ENCODE results near the gene PRR20G. TPM values are rescaled to one million over a fixed set of nuclear protein-coding genes. Genes with fewer than 3 reads are reported as not detected.
A peak's percentile ranks its signal among the peaks of the same experiment; 100 is the strongest.

PRR20G gene
- polyA plus RNA-seq, 3 donors: not detected

- Mint-ChIP-seq H3K4me3 (no peak overlapping the region), H3K27me3 (ENCODE audit: low read depth in 3 of 3) (peaks cover 2 to 4% (median 3%) of the 10 kb centered on the region in 3 donors), H3K36me3 (no peaks in the 10 kb centered on the region), H3K27ac (peak overlapping the region in 1 of 7 donors; percentile 19), H3K9me3 (peaks cover 2 to 26% (median 13%) of the 10 kb centered on the region in 7 donors), H3K4me1 (peaks cover 8% of the 10 kb centered on the region)
- no peak for DNase-seq
- peaks cover 6 to 19% of the 10 kb centered on the region in 2 donors for H3K9me3 ChIP-seq (replicated peaks in 1 of 2; ENCODE audit: control insufficient read depth in 1 of 2, insufficient read depth in 1 of 2, low read length in 2 of 2)
- TF ChIP-seq CTCF (IDR thresholded peaks at IDR 0.05): no peak
- no peaks in the 10 kb centered on the region for H3K27me3 ChIP-seq (ENCODE audit: control insufficient read depth in 2 of 2, insufficient read depth in 2 of 2, low read length in 2 of 2)
- H3K4me2 ChIP-seq (replicated peaks; ENCODE audit: extremely low read depth, low read length, poor library complexity, severe bottlenecking): no peak overlapping the region
- H4K20me1 ChIP-seq (ENCODE audit: insufficient read depth, low read length): no peaks in the 10 kb centered on the region
- 87% methylated on average over 12 of the region's 12 CpGs for WGBS (ENCODE audit: insufficient coverage)
- H3K36me3 ChIP-seq (replicated peaks in 1 of 2; ENCODE audit: control insufficient read depth in 1 of 2, insufficient read depth in 2 of 2, low read length in 2 of 2): no peaks in the 10 kb centered on the region
- no peak overlapping the region for H3K9ac ChIP-seq (ENCODE audit: insufficient read depth, low read length, poor library complexity, severe bottlenecking)
- H3K79me2 ChIP-seq (ENCODE audit: insufficient read depth, low read length): no peaks in the 10 kb centered on the region
- H3K4me1 ChIP-seq (ENCODE audit: control insufficient read depth in 1 of 2, insufficient read depth in 2 of 2, low read length in 2 of 2): peaks cover 0 to 4% of the 10 kb centered on the region in 2 donors
- no peak overlapping the region for H2AFZ ChIP-seq (ENCODE audit: insufficient read depth, low read depth, low read length, poor library complexity, severe bottlenecking)
- intact Hi-C loops (cut with micrococcal nuclease): no loop called here
- H3K4me3 ChIP-seq (replicated peaks in 1 of 3; ENCODE audit: low read depth in 2 of 3, low read length in 3 of 3): no peak overlapping the region
- no peak overlapping the region for H3K27ac ChIP-seq (ENCODE audit: low read depth in 1 of 2, low read length in 2 of 2)
Measured at GRCh38 chr3:127284258-127284657, 3.6 kb downstream of the PRR20G start.

GRCh38 chr3:127277561-127277960 is 10.3 kb downstream of the PRR20G start:
- no peak overlapping the region for H3K27ac ChIP-seq (ENCODE audit: low read depth in 1 of 2, low read length in 2 of 2)
- no peaks in the 10 kb centered on the region for H4K20me1 ChIP-seq (ENCODE audit: insufficient read depth, low read length)
- Mint-ChIP-seq H3K9me3 (peaks cover 13 to 33% (median 26%) of the 10 kb centered on the region in 7 donors), H3K4me3 (no peak overlapping the region), H3K27me3 (ENCODE audit: low read depth in 3 of 3) (peaks cover 0 to 10% (median 7%) of the 10 kb centered on the region in 3 donors), H3K4me1 (no peaks in the 10 kb centered on the region), H3K36me3 (no peaks in the 10 kb centered on the region), H3K27ac (peak overlapping the region in 1 of 7 donors; percentile 3)
- intact Hi-C loops (cut with micrococcal nuclease): loop anchor here in 1 of 2 donors (10.0 kb wide), 1 partner anchor 47 kb away; no protein-coding TSS in a partner anchor
- TF ChIP-seq CTCF (IDR thresholded peaks at IDR 0.05): no peak
- no peak overlapping the region for H3K4me3 ChIP-seq (replicated peaks in 1 of 3; ENCODE audit: low read depth in 2 of 3, low read length in 3 of 3)
- no peaks in the 10 kb centered on the region for H3K27me3 ChIP-seq (ENCODE audit: control insufficient read depth in 2 of 2, insufficient read depth in 2 of 2, low read length in 2 of 2)
- no peak overlapping the region for H2AFZ ChIP-seq (ENCODE audit: insufficient read depth, low read depth, low read length, poor library complexity, severe bottlenecking)
- H3K79me2 ChIP-seq (ENCODE audit: insufficient read depth, low read length): no peaks in the 10 kb centered on the region
- no CpG with 5 or more reads among the region's 2 CpGs for WGBS (ENCODE audit: insufficient coverage)
- H3K36me3 ChIP-seq (replicated peaks in 1 of 2; ENCODE audit: control insufficient read depth in 1 of 2, insufficient read depth in 2 of 2, low read length in 2 of 2): no peaks in the 10 kb centered on the region
- peak in 1 of 3 donors; percentile 31 for DNase-seq
- peaks cover 10 to 32% of the 10 kb centered on the region in 2 donors for H3K9me3 ChIP-seq (replicated peaks in 1 of 2; ENCODE audit: control insufficient read depth in 1 of 2, insufficient read depth in 1 of 2, low read length in 2 of 2)
- H3K4me1 ChIP-seq (ENCODE audit: control insufficient read depth in 1 of 2, insufficient read depth in 2 of 2, low read length in 2 of 2): no peaks in the 10 kb centered on the region
- H3K4me2 ChIP-seq (replicated peaks; ENCODE audit: extremely low read depth, low read length, poor library complexity, severe bottlenecking): no peak overlapping the region
- no peak overlapping the region for H3K9ac ChIP-seq (ENCODE audit: insufficient read depth, low read length, poor library complexity, severe bottlenecking)

All from CD14-positive monocyte (primary cell).